Endometrial microvascular endothelial cells (primary cell): ENCODE measurements around the gene ZNF25. TPM values are rescaled to one million over a fixed set of nuclear protein-coding genes. Genes with fewer than 3 reads are reported as not detected.
"Not testable (repeated sequence)": the region's sequence is repeated elsewhere in the genome, so short reads cannot be mapped to it uniquely, and the experiment has no call there.

ENCODE experiments used
- in situ Hi-C: cut with HindIII; loops from 2 replicates; pipeline ENCODE4 v1.10.0; 2017; ENCODE audit warnings: low sequenced_read_pairs, low pct_unique_long_range_greater_than_20kb; ENCODE audit errors: inconsistent ontology term
- total RNA-seq: library from RNA; depleted of rRNA; stranded (reverse); fragments of >200 nt; gene quantifications from one replicate; pipeline ENCODE4 v1.2.3, GENCODE V29; 2015; ENCODE audit errors: inconsistent ontology term

ZNF25 gene
- total RNA-seq, 1 donor from 2014 or later, result 6.3 TPM

DNA sequence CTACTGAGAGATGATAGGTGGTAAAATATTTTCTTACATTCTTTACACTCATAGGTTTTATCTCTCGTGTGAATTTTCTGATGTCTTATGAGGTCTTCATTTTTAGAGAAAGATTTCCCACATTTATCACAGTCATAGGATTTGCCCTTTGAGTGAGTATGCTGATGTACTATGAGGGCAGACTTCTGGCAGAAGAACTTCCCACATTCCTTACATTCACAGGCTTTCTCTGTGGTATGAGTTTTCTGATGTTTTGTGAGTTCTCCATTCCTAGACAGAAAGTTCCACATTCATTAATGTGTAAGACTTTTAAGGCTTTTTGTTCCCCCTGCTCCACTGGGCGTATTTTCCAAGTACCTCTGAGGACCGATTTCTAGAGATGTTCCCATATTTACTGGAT is 23.5 kb downstream of the ZNF25 start:
- in situ Hi-C loops, result no loop called here

GRCh38 chr10:37952043-37952755 is 24.2 kb downstream of the ZNF25 start:
- in situ Hi-C loops, result no loop called here

DNA sequence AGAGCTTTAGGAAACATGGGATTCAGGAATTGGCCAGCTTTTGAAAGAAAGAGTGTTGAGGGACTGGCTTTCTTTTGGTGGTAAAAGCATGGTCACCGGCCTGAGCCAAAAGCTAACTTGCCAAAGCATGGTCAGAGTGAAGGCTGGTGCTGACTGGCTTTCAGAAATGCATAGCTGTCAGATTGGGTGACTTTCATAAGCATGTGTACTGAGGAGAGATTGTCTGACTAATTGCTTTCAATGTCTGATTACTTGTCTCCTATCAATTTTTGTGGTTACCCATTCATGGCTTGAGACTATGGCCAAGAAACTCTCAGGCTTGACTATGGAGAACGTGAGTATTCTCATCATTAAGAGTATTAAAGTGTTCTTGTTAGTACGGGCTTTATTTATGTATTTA is 28.2 kb downstream of the ZNF25 start:
- in situ Hi-C loops, result no loop called here

GRCh38 chr10:37947526-37947925 is 28.9 kb downstream of the ZNF25 start:
- in situ Hi-C loops, result no loop called here

GRCh38 chr10:37937864-37938263 is 38.6 kb downstream of the ZNF25 start:
- in situ Hi-C loops, result no loop called here

GRCh38 chr10:37934791-37935190 is 41.7 kb downstream of the ZNF25 start:
- in situ Hi-C loops, result no loop called here

DNA sequence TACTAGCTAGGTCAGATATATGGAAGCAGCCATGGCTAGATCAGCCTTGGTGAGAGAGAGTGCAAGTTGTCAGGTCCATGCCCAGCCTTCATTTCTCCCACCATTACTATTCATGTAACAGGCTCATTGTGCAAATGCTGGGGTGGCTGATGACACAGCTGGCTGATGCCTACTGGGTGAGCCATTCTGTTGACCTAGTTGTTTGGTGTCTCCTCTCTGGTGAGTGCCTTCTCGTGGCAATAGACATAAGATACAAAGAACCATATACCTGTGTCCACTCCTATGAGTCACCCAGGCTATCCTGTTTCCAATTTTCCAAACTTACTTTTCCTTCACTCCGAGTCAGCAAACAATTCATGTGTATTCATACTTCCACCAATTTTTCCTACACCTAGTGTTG is 46.0 kb downstream of the ZNF25 start:
- in situ Hi-C loops, result no loop called here

DNA sequence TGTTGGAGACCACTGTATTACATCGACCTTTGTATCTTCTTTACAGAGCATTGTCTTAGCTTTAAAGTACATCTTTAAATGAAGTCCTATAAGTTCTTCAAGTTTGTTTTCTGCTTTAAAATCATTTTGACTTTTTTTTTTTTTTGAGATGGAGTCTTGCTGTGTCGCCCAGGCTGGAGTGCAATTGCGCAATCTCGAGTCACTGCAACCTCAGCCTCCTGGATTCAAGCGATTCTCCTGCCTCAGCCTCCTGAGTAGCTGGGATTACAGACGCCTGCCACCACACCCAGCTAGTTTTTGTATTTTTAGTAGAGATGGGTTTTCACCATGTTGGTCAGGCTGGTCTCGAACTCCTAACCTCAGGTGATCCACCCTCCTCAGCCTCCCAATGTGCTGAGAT is 68.3 kb downstream of the ZNF25 start:
- in situ Hi-C loops, result not testable (repeated sequence)

DNA sequence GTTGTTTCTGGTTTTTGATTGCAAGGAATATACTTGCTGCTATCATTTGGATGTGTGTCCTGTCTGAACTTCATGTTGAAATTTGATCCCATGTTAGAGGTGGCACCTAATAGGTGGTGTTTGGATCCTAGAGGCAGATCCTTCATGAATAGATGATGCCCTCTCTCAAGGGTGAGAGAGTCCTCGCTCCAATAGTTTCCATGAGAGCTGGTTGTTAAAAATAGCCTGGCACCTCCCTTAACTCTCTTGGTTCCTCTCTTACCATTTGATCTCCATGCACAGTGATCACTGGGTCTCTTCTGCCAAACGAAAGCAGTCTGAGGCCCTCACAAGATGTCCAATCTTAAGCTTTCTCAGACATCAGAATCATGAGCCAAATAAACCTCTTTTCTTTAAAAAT is 70.1 kb downstream of the ZNF25 start:
- in situ Hi-C loops, result no loop called here

Other genes starting within 250 kb of the ZNF25 start
- 5.6 TPM for gene ZNF248, start 119.0 kb downstream of the ZNF25 start, total RNA-seq
- 20.8 TPM for gene ZNF33A, start 34.0 kb upstream of the ZNF25 start, total RNA-seq
- 22.9 TPM for gene ZNF37A, start 117.7 kb upstream of the ZNF25 start, total RNA-seq